Cardiac ventricle fibroblast (primary cell): ENCODE data around the gene CYP4F11. TPM values are rescaled to one million over a fixed set of nuclear protein-coding genes. Genes with fewer than 3 reads are reported as not detected.

Experiments used
- total RNA-seq: library from RNA; depleted of rRNA; stranded (reverse); fragments of >200 nt; gene quantifications from 2 replicates; pipeline ENCODE4 v1.2.3, GENCODE V29; 2015

The CYP4F11 gene
- total RNA-seq: not detected in 2 replicates

GRCh38 chr19:15934332-15935078 lies at the start of gene CYP4F11:
TSS of gene CYP4F11 (minus strand) at chr19:15934529. CDS start at chr19:15934408, 121 bp downstream.

GRCh38 chr19:15948223-15949058 lies 14.1 kb upstream of the CYP4F11 start, which contains the start of gene OR10H4:
TSS of gene OR10H4 (plus strand) at chr19:15949008. CDS start at chr19:15949008, 0 bp downstream.

GRCh38 chr19:15897738-15898276 lies 36.5 kb downstream of the CYP4F11 start, which contains the start of gene CYP4F2:
TSS of gene CYP4F2 (minus strand) at chr19:15898074. CDS start at chr19:15897611, 463 bp downstream.

Other genes with a start within 250 kb of the CYP4F11 start
- gene OR10H2, start 206.5 kb downstream of the CYP4F11 start, total RNA-seq: not detected in 2 replicates
- gene OR10H3, start 196.5 kb downstream of the CYP4F11 start, total RNA-seq: not detected in 2 replicates
- gene OR10H5, start 146.9 kb downstream of the CYP4F11 start, total RNA-seq: not detected in 2 replicates
- not detected in 2 replicates for gene OR10H1, start 118.9 kb downstream of the CYP4F11 start, total RNA-seq
- gene CYP4F2, start 36.5 kb downstream of the CYP4F11 start, total RNA-seq: not detected in 2 replicates
- not detected in 2 replicates for gene OR10H4, start 14.5 kb upstream of the CYP4F11 start, total RNA-seq
- gene TPM4, start 142.0 kb upstream of the CYP4F11 start, total RNA-seq: 531 and 554 TPM in 2 replicates
- gene RAB8A, start 177.4 kb upstream of the CYP4F11 start, total RNA-seq: 39.0 and 39.7 TPM in 2 replicates
- not detected in 2 replicates for gene HSH2D, start 209.2 kb upstream of the CYP4F11 start, total RNA-seq
- gene CIB3, start 239.0 kb upstream of the CYP4F11 start, total RNA-seq: not detected in 2 replicates